Activated CD8-positive, alpha-beta memory T cell treated with anti-CD3 and anti-CD28 coated beads for 1 hour (primary cell): ENCODE measurements around the gene TBXAS1.

Source experiments
- DNase-seq, 2 donors: peaks; one replicate each; pipeline ENCODE4 v3.0.0-alpha.2; 2020; ENCODE audit warnings: low read depth in 1 of 2; ENCODE audit errors: extremely low read depth in 1 of 2

The TBXAS1 gene

DNA sequence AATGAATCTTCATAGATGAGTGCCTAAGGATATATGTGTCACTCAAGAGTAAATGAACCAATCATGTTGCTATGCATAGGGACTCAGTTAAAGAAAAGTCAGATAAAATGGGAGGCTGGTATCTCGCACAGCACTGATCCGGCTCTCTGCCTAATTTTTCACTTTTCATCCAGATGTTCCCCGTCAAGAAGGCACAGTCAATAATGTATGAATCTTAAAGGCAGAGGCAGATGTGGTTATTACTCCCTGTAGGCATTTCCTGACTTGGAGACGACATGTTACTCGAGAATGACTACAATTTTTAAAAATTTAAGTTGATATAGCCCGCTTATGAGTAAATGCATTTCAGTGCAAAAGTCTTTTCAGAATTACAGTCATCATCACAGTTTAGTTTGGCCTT, 113.6 kb downstream of the TBXAS1 start:
- DNase-seq, result no peak

DNA sequence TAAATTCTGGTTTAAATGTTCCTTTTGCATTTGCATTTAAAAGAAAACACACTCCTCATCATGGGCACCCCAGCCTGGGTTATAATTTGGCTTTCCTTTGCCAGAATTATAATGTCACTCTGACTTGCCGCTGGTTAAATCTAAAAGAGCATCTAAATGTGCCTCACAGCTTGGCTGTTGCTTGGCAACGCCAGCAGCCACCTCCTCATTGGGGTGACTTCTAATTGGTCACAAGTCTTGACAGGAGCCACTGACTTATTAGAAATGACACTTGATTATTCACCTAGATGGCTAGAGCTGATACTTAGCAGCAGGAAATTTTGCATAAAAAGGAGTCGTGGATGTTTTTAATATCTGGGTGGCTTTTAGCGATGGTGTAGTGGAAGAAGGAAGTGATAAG, 114.3 kb downstream of the TBXAS1 start:
- no peak for DNase-seq

DNA sequence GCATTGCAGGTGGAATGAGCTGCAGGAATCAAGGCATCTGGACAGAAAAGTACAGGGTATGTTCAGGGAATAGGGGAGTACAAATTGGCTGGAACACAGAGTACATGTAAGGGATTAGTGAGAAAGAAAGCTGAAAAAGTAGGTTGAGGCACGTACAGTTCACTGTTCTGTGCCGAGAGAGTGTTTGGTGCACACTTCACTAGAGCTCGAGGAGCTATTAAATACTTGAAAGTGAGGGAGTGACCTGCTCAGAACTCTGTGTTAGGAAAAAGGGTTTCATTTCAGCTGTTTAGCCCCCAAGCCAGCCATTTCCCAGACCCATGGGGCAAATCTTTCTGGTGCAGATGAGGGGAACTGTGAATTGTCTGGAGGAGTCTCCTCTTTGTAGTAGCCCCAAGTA, 115.2 kb downstream of the TBXAS1 start:
- DNase-seq, result no peak

DNA sequence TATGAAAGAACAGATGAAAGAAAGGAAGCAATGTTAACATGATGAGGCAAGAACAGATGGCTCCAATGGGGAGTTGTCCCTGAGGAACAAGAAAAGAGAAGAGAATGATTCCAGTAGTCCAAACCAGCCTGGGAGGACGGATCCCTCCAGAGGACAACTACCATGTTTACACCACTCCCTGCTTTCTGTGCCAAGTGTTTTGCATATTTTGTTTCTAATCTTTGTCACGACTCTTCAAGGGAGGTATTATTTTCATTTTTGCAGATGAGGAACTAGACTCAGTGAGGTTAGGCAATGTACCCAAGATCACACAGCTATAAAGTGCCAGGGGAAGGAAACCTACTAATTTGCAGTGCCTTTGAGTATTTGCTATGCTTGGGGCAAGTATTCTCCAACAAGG, 117.5 kb downstream of the TBXAS1 start:
- no peak for DNase-seq

DNA sequence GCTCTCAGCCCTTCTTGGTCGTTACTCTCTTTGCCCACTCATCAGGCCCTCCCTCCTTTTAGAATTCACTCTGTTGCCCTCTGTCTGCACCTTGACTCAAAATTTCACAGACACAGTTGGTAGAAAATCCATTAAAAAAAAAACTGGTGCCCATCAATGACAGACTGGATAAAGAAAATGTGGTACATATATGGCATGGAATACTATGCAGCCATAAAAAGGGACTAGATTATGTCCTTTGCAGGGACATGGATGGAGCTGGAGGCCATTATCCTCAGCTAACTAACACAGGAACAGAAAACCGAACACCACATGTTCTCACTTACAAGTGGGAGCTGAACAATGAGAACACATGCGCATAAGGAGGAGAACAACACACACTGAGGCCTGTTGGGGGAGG, 118.0 kb downstream of the TBXAS1 start:
- DNase-seq, result no peak

DNA sequence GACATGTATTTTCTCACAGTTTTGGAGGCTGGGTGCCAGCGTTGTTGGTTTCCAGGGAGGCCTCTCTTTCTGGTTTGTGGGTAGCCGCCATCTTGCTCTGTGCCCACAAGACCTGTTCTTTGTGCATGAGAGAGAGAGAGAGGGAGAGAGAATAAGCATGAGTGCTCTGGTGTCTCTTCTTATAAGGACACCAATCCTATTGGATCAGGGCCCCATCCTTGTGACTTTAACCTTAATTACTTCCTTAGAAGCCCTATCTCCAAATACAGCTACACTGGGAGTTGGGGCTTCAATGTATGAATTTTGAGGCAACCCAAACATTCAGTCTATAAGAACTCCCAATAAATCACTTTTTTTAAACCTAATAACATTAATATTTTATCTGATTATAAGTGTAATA, 119.1 kb downstream of the TBXAS1 start:
- no peak for DNase-seq

DNA sequence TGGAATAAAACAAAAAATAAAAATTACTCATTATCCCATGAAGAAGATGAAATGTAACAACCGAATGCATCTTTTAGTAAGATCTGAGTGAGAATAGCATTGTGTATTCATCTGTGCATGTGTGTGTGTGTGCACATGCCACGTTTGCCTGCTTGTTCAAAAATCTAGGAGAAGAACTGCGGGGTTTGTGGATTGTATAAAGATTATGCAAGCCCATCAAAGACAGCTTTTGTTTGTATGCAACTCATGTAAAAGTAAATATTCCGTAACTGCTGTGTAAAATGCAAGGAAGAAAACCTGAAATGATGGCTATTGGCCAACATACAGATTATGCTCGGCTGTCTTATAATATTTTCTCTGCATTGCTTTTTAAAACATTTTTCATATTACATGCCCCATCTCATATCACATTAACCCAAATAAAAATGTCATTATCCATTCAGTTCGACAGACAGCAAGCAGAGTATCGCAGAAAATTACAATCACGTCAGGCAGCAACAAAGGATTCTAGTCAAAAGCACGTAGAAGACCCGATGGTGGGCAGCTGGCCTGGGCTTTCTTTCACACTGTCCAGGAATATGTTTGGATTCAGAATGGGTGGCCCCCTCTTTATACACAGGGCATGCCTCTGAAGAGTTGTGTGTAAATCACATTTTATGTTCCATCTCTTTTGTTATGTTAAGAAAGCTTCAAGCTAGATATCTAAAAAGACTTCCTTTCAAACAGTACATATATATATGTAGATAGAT, 119.7 kb downstream of the TBXAS1 start:
- DNase-seq, result no peak

DNA sequence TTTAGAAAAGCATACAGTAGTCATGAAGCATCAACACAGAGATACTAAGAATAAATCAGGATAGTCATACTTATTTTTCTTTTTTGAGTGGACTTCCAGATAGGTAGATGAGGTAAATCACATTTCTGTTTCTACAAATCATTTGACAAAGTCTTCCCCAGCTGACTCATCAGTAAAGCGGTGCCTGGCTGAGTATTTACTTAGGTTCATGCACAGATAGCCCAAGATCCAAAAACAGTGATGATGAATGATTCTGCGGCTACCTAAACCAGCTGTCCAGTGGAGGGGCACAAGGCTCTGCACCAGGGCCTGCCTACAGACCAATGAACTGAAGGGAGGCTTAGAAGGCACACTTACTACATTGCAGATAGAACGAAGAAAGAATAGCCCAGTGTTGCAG, 120.6 kb downstream of the TBXAS1 start:
- no peak for DNase-seq

DNA sequence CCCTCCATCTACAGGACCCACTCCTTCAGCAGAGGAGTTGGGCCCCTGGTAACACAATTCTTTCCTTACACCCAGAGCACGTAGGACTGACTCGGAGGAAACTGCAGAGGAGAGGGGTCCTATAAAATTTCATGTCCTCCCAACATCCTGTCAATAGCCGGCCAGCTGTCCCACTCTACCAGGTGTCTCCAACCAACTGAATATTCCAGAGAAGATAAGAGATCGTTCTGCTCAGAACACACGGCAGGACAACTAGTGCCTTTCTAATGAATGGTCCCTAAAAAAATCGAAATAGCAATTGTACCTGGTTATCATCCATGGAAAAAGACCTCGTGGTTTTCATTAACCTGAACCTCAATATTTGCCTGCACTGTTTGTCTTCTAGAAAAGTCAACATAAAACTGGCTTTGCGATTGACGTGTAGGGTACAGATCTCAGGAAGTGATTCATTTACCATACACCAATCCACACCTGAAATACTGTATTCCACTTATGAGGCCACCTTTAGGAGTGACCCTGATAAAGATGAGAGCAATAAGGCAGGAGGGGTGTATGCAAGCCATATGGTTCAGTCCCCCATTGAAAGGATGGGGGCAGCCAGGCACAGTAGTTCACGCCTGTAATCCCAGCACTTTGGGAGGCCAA, 121.9 kb downstream of the TBXAS1 start:
- DNase-seq, result no peak

DNA sequence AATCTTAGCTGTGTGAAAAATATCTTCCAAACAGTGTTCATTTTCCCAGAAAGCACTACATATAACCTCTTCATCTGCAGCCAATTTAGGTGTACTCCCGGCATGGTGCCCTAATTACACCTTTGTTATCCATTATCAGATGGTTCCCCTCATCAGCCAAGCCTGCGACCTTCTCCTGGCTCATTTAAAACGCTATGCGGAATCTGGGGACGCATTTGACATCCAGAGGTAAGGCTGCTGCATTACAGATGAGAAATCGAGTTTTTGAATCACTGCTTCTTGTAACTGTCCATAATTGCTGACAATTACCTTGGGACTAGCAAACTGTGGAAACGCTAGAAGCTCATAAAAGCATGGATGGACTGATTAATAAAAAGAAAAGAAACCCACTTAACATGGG, 124.2 kb downstream of the TBXAS1 start:
- DNase-seq, result no peak

DNA sequence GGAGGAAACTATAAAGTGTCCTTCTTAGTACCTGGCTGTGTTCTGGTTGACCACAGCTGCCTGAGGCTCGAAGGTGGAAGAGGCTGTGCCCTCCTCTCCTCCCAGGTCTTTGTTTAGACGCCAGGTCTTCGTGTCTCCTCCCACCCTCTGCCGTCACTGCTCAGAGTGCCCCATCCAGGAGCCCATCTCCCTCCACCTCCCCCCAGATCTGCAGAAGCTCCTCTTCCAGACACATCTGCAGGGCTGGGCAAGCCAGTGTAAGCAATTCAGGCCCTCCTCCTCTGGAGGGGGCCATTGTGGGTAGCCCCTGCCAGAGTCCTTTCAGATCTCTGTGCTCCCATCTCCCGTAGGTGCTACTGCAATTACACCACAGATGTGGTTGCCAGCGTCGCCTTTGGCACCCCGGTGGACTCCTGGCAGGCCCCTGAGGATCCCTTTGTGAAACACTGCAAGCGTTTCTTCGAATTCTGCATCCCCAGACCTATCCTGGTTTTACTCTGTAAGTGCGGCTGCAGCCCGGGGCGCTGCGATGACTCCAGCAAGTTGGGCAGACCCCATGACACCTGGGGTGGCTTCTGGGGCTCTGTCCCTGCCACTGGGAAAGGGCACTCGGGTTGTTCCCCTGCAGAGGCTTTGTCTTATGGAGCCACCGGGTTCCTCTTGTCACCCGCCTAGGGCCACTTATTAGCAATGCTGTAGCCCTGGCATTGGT, 126.2 kb downstream of the TBXAS1 start:
- no peak for DNase-seq

DNA sequence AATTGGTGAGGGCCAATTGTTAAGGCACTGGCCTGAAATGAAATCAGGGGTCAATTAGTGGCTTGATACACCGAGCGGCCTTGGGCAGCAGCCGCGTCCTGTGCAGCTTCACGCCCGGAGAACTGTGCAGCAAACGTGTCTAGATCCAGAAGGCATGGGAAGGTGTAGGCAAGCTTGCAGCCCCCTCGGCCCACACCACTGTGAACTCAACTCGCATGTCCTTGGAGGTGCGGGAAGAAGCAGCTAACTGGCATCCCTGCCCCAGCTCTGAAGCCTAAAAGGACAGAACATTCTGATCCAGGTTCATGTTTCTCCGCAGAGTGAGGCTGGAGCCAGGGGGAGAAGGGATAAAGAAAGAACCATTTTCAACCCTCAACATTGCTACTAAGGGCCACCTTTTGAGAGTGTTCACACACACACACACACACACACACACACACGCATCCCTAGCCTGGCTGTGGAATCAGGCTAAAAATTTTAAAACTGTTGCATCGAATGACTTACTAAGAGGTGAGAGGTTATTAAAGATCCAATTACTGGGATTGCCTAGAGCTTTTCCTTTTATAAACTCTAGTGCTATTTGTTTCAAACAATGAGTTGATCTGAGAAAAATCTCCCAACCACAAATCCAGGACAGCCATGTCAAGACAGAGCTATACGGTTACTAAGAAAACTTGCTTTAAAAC, 129.7 kb downstream of the TBXAS1 start:
- DNase-seq, result no peak

DNA sequence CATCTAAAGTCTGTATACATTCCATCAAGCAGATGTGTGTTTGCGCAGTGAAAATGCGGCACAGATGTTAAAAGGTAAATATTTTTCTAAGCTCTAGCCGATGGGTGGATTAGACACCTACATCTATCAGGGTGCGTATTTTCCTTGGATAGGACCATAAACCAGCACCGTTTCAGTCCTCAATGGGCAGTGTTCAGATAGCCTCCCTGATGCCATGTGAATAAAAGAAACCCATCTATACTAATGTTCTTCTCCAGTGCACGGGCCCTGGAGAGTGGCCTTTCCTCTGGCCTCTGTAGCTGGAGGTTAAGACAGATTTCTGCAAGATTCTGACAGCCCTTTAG, 130.2 kb downstream of the TBXAS1 start:
- no peak for DNase-seq

DNA sequence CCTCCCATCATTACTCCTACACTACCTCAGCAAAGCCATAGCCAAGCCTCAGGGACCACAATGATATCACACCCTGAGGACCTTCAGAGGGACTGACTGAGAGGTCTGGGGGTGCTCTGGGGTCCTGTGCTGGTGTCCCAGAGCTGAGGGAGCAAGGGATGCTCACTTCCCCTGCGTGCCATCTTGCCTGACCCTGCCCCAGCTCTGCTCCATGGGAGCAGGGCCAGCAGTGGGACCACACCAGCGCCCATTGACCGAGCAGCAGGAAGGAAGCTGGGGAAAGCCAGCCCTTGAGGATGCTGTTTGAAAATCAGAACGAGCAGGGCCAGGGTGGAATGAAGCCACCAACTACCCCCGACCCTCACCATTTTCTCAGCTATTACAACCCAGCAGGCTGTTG, 130.7 kb downstream of the TBXAS1 start:
- no peak for DNase-seq

DNA sequence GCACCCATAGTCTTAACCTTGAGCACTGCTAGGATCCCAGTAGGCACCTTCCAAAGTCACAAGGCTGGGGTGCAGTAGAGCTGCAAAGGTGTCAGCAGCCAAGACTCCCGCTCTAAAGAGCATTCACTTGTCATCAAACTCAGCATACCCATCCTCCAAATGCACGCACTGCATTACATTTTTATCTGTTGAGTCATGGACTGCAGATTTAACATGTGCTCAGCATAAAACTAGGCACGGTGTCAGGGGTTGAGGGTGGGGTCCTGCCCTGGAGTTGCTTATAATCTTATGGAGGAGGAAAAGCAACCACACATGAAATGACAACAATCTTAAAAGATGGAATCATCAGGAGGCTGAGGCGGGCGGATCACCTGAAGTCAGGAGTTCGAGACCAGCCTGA, 131.1 kb downstream of the TBXAS1 start:
- DNase-seq, result no peak

DNA sequence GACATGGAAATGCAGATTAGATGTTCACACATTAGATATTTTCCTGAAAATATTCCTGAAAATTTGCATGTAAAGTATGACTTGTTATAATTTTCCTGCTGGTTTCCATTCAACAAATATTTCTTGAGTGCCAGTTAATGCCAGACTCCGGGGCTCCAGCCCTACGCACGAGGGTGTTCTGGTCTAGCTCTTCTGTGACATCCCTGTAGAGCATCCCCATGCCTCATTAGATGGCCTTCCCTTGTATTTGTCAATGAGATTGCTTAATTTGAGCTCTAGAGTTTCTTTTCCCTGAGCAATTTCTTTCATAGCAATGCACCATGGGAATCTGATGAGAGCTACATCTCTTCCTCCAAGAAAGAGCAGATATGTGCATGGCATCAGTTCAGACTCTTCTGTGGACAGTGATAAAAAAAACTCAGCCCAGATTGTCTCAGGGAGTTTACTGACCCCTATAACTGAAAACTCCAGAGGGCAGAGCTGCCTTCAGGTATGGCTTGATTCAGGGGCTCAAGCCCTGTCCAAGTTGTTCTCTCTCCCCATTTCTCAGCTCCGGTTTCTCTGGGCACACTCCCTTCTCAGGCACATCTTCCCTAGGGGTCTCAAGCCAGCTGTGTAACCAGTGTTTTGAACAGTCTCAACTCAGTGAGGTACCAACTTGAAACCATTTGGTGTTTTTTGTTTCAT, 137.0 kb downstream of the TBXAS1 start:
- DNase-seq, result no peak

DNA sequence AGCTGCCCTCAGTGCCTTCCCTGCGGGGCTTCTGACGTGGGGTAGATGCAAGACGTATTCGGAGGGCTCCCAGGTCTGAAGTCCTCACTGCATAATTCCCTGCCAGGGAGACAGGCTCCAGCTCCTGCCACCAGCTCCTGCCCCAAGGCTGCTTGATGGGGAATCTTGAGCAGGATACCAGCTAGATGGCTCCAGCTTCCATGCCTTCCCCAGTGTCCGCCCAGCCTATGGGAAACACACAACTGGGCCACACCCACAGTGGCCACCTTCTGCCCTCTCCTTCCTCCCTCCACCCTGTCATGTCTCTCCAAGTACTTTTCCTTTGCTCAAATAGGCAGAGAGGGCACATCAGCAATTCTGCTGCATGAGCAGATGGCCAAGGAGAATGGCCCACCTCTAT, 137.9 kb downstream of the TBXAS1 start:
- no peak for DNase-seq

DNA sequence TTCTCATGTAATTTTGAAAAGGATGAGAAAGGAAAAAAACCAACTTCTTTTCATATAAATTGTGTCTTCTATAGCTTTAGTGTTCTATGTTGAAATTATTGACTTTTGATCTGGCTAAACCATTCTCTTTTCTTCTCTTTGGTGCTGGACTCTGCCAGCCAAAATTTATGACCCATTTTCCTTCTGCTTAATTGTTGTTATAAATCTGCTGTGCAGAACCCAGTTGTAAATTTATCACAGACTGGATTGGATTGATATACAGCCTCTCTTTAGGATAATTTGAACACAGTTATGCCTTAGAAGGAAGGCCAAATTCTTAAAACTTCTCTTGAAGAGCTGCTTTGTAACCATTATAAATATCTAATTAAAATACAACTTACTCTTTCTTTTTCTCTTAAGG, 139.9 kb downstream of the TBXAS1 start:
- no peak for DNase-seq

DNA sequence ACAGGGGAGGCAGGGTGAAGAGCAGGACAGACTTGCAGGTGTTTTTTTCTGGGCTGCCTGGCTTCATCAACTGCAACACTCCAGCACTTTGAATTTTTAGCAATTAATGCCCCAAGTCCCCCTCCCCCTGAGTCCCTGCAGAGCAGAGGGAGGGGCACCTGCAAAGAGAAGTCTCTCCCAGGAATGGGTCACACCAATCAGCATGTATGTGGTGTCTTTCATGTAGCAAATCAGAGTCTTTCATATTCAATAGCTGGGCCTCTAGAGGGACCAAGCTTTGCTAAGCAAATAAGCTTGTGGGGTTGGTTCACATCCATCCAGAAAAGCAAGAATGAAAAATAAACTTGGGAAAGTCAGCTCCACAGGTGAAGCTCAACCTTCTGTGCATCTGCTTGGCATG, 143.0 kb downstream of the TBXAS1 start:
- no peak for DNase-seq

DNA sequence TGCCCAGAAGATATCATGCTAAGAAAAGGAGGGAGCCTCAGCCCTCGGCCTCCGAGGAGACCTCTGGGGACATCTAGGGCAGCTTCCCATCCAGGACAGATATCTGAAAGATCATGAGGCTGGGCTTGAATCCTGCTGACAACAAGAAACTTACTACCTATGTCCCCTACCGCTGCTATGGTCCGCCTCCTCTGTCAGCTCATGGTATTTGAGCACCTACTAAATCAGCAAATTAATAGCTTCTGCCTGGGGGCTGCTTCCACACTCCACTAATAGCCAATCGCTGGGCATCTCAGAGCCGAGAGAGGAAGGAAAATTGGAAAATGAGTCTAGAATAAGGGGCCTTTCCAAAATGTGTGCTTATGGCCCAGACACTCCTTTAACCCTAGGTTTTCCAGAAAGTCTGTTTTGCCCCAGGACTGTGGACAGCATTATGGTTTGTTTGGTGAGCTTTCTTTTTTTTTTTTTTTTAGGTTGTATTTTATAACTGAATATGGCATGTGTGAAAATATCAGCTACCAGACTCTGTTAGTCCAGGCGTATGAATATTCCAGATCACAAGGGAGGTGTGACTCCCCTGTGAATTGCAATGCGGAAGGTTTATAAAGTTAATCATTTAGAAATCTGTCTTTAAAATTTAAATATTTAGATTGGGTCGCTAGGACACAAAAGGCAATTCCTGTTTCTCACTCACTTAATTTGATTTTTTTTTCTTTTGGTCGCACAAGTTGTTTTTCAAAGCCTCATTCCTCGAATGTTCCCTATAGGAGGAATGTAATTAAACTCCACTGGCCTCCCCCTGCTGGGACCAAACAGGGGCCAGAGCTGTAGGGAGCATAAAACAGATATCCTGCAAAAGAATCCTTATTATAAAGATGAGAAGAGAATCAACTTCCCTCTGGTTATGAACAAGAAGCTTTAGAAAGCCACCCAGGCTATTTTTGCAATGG, 144.3 kb downstream of the TBXAS1 start:
- DNase-seq, result no peak
